TTC549 (cell line): ENCODE measurements around the gene C1QL3.

Experiments
- FAIRE-seq: peaks from 2 replicates; lab custom pipeline; 2012; peaks lifted over from hg19 to GRCh38; lab: Jason Lieb, UNC

The C1QL3 gene

GRCh38 chr10:16493884-16494536 is 27.7 kb downstream of the C1QL3 start:
- FAIRE-seq, result no peak

DNA sequence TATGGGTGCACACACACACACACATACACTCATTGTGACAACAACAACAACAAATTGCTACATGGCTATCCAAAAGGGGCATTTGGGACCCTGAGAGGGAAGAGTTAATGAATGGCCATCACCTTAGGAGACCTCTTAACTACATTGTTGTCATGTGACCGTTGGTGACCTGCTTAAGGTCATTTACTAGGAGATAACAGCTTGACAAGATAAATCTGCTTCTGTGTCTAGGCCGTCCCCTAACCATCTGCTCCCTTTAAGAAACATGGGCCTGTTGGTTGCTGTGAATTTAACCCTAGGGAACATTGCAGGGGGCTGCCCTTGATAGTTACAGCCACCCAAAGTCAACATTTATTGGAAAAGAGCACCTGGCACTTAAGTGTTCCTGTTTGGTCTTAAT is 29.7 kb downstream of the C1QL3 start:
- no peak for FAIRE-seq

- FAIRE-seq, result no peak
Measured at GRCh38 chr10:16490511-16490910, 31.2 kb downstream of the C1QL3 start.

DNA sequence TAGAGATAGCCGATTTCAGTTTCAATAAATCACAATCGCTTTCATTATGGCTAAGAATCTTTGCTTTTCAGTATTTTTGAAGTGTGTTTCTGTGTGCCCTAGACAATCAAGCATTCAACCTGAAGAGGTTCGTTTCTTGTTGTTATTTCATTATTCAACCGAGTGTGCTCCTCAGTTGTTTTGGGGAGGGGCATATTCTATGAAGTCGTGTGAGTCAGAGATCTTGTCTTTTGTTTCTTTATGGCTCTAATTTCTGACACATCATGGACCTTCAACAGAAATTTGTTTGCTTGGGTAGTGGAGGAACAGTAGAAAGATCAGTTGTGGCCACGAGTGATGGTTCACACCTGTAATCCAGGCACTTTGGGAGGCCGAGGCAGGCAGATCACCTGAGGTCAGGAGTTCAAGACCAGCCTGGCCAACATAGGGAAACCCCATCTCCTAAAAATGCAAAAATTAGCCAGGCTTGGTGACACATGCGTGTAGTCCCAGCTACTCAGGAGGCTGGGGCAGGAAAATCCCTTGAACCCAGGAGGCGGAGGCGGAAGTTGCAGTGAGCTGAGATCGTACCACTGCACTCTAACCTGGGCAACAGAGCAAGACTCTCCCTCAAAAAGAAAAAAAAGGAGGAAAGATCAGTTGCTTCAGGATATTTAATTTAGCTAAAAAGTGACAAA is 38.3 kb downstream of the C1QL3 start:
- FAIRE-seq, result no peak

GRCh38 chr10:16481052-16481728 is 40.5 kb downstream of the C1QL3 start:
- FAIRE-seq, result no peak

DNA sequence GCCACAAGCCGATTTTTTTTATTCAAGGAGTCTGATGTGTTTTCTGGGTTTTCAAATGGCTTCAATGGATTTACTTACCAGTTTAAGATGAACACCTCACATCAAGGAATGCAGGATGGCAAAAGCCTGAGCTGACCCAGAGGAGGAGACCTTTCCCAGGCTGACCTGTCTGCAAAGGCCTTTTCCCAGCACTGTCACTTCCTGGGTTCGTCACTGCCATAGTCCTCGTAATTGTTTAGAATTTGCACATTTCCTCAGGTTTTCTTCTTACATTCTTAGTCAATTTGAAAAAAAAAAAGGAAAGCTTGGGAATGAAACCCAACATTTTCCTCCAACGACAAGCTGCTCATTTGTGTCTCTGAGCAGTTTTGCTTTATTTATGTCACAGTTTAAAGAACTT is 42.9 kb downstream of the C1QL3 start:
- FAIRE-seq, result no peak

GRCh38 chr10:16477757-16478156 is 43.9 kb downstream of the C1QL3 start:
- no peak for FAIRE-seq

DNA sequence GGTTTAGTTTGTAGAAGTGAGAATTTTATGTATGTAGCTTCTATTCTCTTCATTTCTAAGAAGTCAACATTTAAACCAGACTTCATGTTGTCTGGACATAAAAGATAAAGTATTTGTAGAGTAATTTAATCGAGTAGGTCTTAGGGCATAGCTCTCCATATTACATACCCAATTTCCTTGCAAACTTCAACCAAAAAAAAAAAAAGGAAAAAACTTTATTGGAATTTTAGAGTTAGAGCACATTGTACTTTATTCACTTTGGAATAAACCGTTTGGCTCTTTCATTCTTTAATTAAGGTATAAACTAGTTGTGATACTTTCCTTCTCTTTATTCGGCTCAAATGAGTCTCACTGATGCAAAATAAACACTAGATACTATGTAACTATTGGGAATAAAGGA is 48.9 kb downstream of the C1QL3 start:
- no peak for FAIRE-seq

DNA sequence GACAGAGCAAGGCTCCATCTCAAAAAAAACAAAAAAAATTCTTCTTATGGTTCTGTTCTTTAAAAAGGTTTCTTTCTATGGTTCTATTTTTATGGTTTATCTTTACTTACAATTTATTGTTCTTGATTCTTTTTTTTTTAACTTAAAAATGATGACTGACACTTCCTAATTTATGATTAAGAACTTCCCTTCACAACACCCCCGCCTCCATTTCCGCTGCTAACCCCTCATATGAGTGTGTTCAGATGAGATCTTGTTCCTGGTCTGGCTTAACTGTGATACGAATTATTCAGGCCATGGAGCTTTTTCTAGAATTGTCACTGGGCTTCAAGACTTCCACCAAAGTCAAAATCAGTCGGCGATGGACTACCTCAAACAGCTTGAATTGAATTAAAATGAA is 50.9 kb downstream of the C1QL3 start:
- FAIRE-seq, result no peak

DNA sequence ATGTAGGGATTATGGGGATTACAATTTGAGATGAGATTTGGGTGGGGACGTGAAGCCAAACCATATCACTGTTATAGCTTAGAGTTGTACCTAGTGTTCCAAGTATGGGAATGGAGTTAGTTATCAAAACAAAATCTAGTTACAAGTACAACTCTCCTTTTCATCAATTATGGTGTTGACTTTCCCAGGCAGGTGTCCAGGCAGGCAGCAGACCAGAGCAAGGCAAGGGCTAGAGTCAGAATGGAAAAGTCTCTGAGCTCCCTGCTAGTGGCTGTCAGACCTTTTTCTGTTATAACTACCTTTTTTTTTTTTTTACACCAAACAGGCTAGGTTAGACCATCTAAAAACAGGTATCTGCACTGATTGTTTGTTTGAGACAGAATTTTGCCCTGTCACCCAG is 55.7 kb downstream of the C1QL3 start:
- no peak for FAIRE-seq
